Neuron (in vitro differentiated cells): ENCODE data around the gene TMEM156.

ENCODE experiments used
- H2AFZ ChIP-seq: one replicate; pipeline ENCODE4 v1.6.1; 2013; ENCODE audit warnings: low read depth, mild to moderate bottlenecking, inconsistent platforms, low read length, moderate library complexity
- H3K27me3 ChIP-seq: one replicate; pipeline ENCODE4 v1.6.1; 2013; ENCODE audit warnings: low read length; ENCODE audit not compliant: insufficient read depth
- H3K36me3 ChIP-seq: one replicate; pipeline ENCODE4 v1.6.1; 2013; ENCODE audit warnings: low read length; ENCODE audit not compliant: insufficient read depth
- H3K4me1 ChIP-seq: one replicate; pipeline ENCODE4 v1.6.1; 2013; ENCODE audit warnings: low read length; ENCODE audit not compliant: insufficient read depth
- H3K4me3 ChIP-seq: 2 replicates; pipeline ENCODE4 v1.5.1; 2013; ENCODE audit warnings: mild to moderate bottlenecking, low read length, moderate library complexity
- H3K9me3 ChIP-seq: one replicate; pipeline ENCODE4 v1.6.1; 2013; ENCODE audit warnings: low read length

Gene TMEM156

GRCh38 chr4:38920186-38920585 lies 112.0 kb downstream of the TMEM156 start:
- no peak overlapping the region for H2AFZ ChIP-seq
- no peak overlapping the region for H3K4me3 ChIP-seq
- H3K27me3 ChIP-seq: no peaks in the 10 kb centered on the region
- no peaks in the 10 kb centered on the region for H3K36me3 ChIP-seq
- no peaks in the 10 kb centered on the region for H3K9me3 ChIP-seq
- H3K4me1 ChIP-seq: peaks cover 16% of the 10 kb centered on the region

- H3K36me3 ChIP-seq: no peaks in the 10 kb centered on the region
- H3K4me3 ChIP-seq: no peak overlapping the region
- peaks cover 9% of the 10 kb centered on the region for H3K4me1 ChIP-seq
- H3K9me3 ChIP-seq: no peaks in the 10 kb centered on the region
- no peaks in the 10 kb centered on the region for H3K27me3 ChIP-seq
- no peak overlapping the region for H2AFZ ChIP-seq
These were observed 112.7 kb downstream of the TMEM156 start for GRCh38 chr4:38919494-38919893.

GRCh38 chr4:38917481-38918025 lies 114.7 kb downstream of the TMEM156 start:
- Histone ChIP-seq H3K4me3 (no peak overlapping the region), H3K36me3 (no peaks in the 10 kb centered on the region), H3K27me3 (no peaks in the 10 kb centered on the region), H2AFZ (no peak overlapping the region), H3K9me3 (no peaks in the 10 kb centered on the region), H3K4me1 (no peaks in the 10 kb centered on the region)
